ENCODE measurements around the gene TP53.

- TF ChIP-seq POLR2AphosphoS5 (IDR thresholded peaks at IDR 0.05) (no peak), POLR2A (IDR thresholded peaks at IDR 0.05) (no peak)
- TF ChIP-seq, protein P1, sequence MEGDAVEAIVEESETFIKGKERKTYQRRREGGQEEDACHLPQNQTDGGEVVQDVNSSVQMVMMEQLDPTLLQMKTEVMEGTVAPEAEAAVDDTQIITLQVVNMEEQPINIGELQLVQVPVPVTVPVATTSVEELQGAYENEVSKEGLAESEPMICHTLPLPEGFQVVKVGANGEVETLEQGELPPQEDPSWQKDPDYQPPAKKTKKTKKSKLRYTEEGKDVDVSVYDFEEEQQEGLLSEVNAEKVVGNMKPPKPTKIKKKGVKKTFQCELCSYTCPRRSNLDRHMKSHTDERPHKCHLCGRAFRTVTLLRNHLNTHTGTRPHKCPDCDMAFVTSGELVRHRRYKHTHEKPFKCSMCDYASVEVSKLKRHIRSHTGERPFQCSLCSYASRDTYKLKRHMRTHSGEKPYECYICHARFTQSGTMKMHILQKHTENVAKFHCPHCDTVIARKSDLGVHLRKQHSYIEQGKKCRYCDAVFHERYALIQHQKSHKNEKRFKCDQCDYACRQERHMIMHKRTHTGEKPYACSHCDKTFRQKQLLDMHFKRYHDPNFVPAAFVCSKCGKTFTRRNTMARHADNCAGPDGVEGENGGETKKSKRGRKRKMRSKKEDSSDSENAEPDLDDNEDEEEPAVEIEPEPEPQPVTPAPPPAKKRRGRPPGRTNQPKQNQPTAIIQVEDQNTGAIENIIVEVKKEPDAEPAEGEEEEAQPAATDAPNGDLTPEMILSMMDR (IDR thresholded peaks at IDR 0.05): no peak
Measured at GRCh38 chr17:7618608-7619007, 68.7 kb downstream of the TP53 start.

All from transverse colon (tissue), 4 donors.